Body of pancreas (tissue), 4 donors: Measurements from ENCODE around the gene LSAMP. TPM values are rescaled to one million over a fixed set of nuclear protein-coding genes. Genes with fewer than 3 reads are reported as not detected.

Source experiments
- ATAC-seq: fragments of 150-250 bp; one replicate; pipeline ENCODE4 v1.9.1; 2016
- DNase-seq, 4 donors: peaks; one replicate each; pipeline ENCODE4 v3.0.0-alpha.2; 2019
- H3K27ac ChIP-seq, 4 donors: fragments of 200-600 bp; sonication (generic); 1 replicate in 3 of 4; 2 replicates in 1 of 4; pipeline versions ENCODE4 v1.5.1 to v1.6.1; 2016 to 2019; ENCODE audit warnings: mild to moderate bottlenecking in 1 of 4, mixed read lengths in 1 of 4, moderate library complexity in 1 of 4
- H3K27me3 ChIP-seq, 2 donors: fragments of 200-600 bp; sonication (generic); one replicate each; pipeline ENCODE4 v1.6.0; 2016; ENCODE audit warnings: mild to moderate bottlenecking in 1 of 2
- H3K36me3 ChIP-seq, 2 donors: fragments of 200-600 bp; sonication (generic); replicated peaks in 1 of 2; 2 replicates each; pipeline ENCODE4 v1.5.1; 2016; ENCODE audit warnings: low read depth in 2 of 2; ENCODE audit not compliant: insufficient read depth in 1 of 2
- H3K4me1 ChIP-seq: fragments of 200-600 bp; sonication (generic); one replicate; pipeline ENCODE4 v1.6.0; 2016
- H3K4me3 ChIP-seq, 2 donors: fragments of 200-600 bp; sonication (generic); 1 replicate in 1 of 2; 2 replicates in 1 of 2; pipeline ENCODE4 v1.5.1; 2016 to 2019
- H3K9me3 ChIP-seq, 3 donors: fragments of 200-600 bp; sonication (generic); 1 replicate in 2 of 3; 2 replicates in 1 of 3; pipeline ENCODE4 v1.5.1; 2016
- CTCF ChIP-seq, 7 experiments: fragments of 450-650 bp in 4 of 7; fragments of 200-600 bp in 3 of 7; sonication (generic) in 3 of 7; IDR thresholded peaks; one replicate each; pipeline ENCODE4 v1.5.1; 2016 to 2019; ENCODE audit warnings: antibody characterized with exemption in 7 of 7
- POLR2A ChIP-seq, 3 donors: fragments of 450-650 bp; IDR thresholded peaks; one replicate each; pipeline ENCODE4 v1.6.1; 2016; ENCODE audit warnings: antibody characterized with exemption in 3 of 3, mild to moderate bottlenecking in 2 of 3
- WGBS, 2 donors: methylation state at CpG; one replicate each; pipeline ENCODE4 v1.1.5; 2017; 5-methylcytosine and 5-hydroxymethylcytosine counted together
- intact Hi-C: fragments of 100-400 bp; cut with DNase I; formaldehyde crosslinking; loops from one replicate; pipeline ENCODE4 v1.15.1; 2023
- total RNA-seq, 2 donors: library from RNA; depleted of rRNA; stranded (reverse); fragments of >200 nt; gene quantifications; one replicate each; pipeline ENCODE4 v1.1.0, GENCODE V29; 2016

The LSAMP gene
- total RNA-seq, 2 donors from 2014 or later: 1.6 to 2.1 TPM

GRCh38 chr3:116256843-116257485, 188.3 kb downstream of the LSAMP start:
- 25 to 33% methylated on average over 4 of the region's 4 CpGs for WGBS, 2 donors
- DNase-seq (no peak), ATAC-seq (no peak)
- TF ChIP-seq POLR2A (IDR thresholded peaks at IDR 0.05) (no peak), CTCF (IDR thresholded peaks at IDR 0.05) (no peak)
- Histone ChIP-seq H3K9me3 (no peaks in the 10 kb centered on the region), H3K27me3 (no peaks in the 10 kb centered on the region), H3K36me3 (no peaks in the 10 kb centered on the region), H3K4me1 (no peaks in the 10 kb centered on the region), H3K4me3 (no peak overlapping the region), H3K27ac (no peak overlapping the region)
- intact Hi-C loops: no loop called here

GRCh38 chr3:116254541-116254940, 190.7 kb downstream of the LSAMP start:
- TF ChIP-seq POLR2A (IDR thresholded peaks at IDR 0.05) (no peak), CTCF (IDR thresholded peaks at IDR 0.05) (no peak)
- Histone ChIP-seq H3K9me3 (no peaks in the 10 kb centered on the region), H3K27me3 (no peaks in the 10 kb centered on the region), H3K4me3 (no peak overlapping the region), H3K4me1 (no peaks in the 10 kb centered on the region), H3K36me3 (no peaks in the 10 kb centered on the region), H3K27ac (no peak overlapping the region)
- ATAC-seq (no peak), DNase-seq (no peak)
- 49 to 60% methylated on average over 3 of the region's 3 CpGs for WGBS, 2 donors
- intact Hi-C loops: no loop called here

- TF ChIP-seq POLR2A (IDR thresholded peaks at IDR 0.05): no peak
- TF ChIP-seq CTCF (IDR thresholded peaks at IDR 0.05): no peak
- H3K9me3 ChIP-seq: no peaks in the 10 kb centered on the region
- intact Hi-C loops: no loop called here
- no peaks in the 10 kb centered on the region for H3K4me1 ChIP-seq
- WGBS, 2 donors: 35 to 40% methylated on average over 4 of the region's 4 CpGs
- ATAC-seq (no peak), DNase-seq (no peak)
- no peak overlapping the region for H3K27ac ChIP-seq
- H3K27me3 ChIP-seq: no peaks in the 10 kb centered on the region
- H3K36me3 ChIP-seq: no peaks in the 10 kb centered on the region
- H3K4me3 ChIP-seq: no peak overlapping the region
Observed at GRCh38 chr3:116253511-116253910, 191.8 kb downstream of the LSAMP start.

- ATAC-seq (no peak), DNase-seq (no peak)
- H3K27me3 ChIP-seq: no peaks in the 10 kb centered on the region
- no peak overlapping the region for H3K4me3 ChIP-seq
- TF ChIP-seq CTCF (IDR thresholded peaks at IDR 0.05) (no peak), POLR2A (IDR thresholded peaks at IDR 0.05) (no peak)
- H3K4me1 ChIP-seq: no peaks in the 10 kb centered on the region
- H3K36me3 ChIP-seq: no peaks in the 10 kb centered on the region
- intact Hi-C loops: no loop called here
- no peak overlapping the region for H3K27ac ChIP-seq
- no peaks in the 10 kb centered on the region for H3K9me3 ChIP-seq
- 43 to 47% methylated on average over 1 of the region's 1 CpG for WGBS, 2 donors
Observed at GRCh38 chr3:116247605-116248004, 197.7 kb downstream of the LSAMP start.

GRCh38 chr3:116246406-116246980, 198.8 kb downstream of the LSAMP start:
- H3K4me1 ChIP-seq: no peaks in the 10 kb centered on the region
- ATAC-seq: no peak
- intact Hi-C loops: no loop called here
- H3K27me3 ChIP-seq: no peaks in the 10 kb centered on the region
- no peak for DNase-seq
- no peaks in the 10 kb centered on the region for H3K36me3 ChIP-seq
- no peak overlapping the region for H3K4me3 ChIP-seq
- TF ChIP-seq CTCF (IDR thresholded peaks at IDR 0.05): no peak
- WGBS, 2 donors: 68 to 69% methylated on average over 7 of the region's 7 CpGs
- no peak overlapping the region for H3K27ac ChIP-seq
- H3K9me3 ChIP-seq: no peaks in the 10 kb centered on the region
